ENCODE results near the gene TBC1D17. TPM values are rescaled to one million over a fixed set of nuclear protein-coding genes. Genes with fewer than 3 reads are reported as not detected.
A peak's percentile ranks its signal among the peaks of the same experiment; 100 is the strongest.

TBC1D17 gene
- total RNA-seq, 1 donor from 2014 or later = 36.8 TPM

GRCh38 chr19:49937750-49938381 is 60.4 kb downstream of the TBC1D17 start:
- no peak overlapping the region for H3K4me3 Mint-ChIP-seq (ENCODE audit: unreplicated experiment)
- H3K36me3 Mint-ChIP-seq (ENCODE audit: low read depth, unreplicated experiment) = peaks cover 8% of the 10 kb centered on the region
- no peak overlapping the region for H3K27ac Mint-ChIP-seq (ENCODE audit: unreplicated experiment)
- TF ChIP-seq CTCF (IDR thresholded peaks at IDR 0.05; ENCODE audit: unreplicated experiment) = peak; percentile 97
- DNase-seq (ENCODE audit: low spot score) = peak; percentile 93
- H3K27me3 Mint-ChIP-seq (ENCODE audit: unreplicated experiment) = peaks cover 8% of the 10 kb centered on the region
- no peaks in the 10 kb centered on the region for H3K4me1 Mint-ChIP-seq (ENCODE audit: unreplicated experiment)
- H3K9me3 Mint-ChIP-seq (ENCODE audit: unreplicated experiment) = no peaks in the 10 kb centered on the region

Small RNA genes within 50 kb of the gene (microRNA-seq; reads per million reads assigned to microRNA genes)
- gene MIR4749 (ENCODE audit: unreplicated experiment) = 8.1 reads per million, percentile 56 among the genes with 10 or more reads in this experiment
- gene MIR4750 (ENCODE audit: unreplicated experiment) = 3.7 reads per million, percentile 43 among the genes with 10 or more reads in this experiment
- 3.2 reads per million, percentile 39 among the genes with 10 or more reads in this experiment for gene MIR6800 (ENCODE audit: unreplicated experiment)

Other genes starting within 250 kb of the TBC1D17 start
- gene RRAS, start 237.6 kb upstream of the TBC1D17 start, total RNA-seq (ENCODE audit: unreplicated experiment) = 23.9 TPM
- gene SCAF1, start 235.5 kb upstream of the TBC1D17 start, total RNA-seq (ENCODE audit: unreplicated experiment) = 90.3 TPM
- 76.1 TPM for gene IRF3, start 211.8 kb upstream of the TBC1D17 start, total RNA-seq (ENCODE audit: unreplicated experiment)
- 50.1 TPM for gene BCL2L12, start 211.8 kb upstream of the TBC1D17 start, total RNA-seq (ENCODE audit: unreplicated experiment)
- gene PRMT1, start 200.4 kb upstream of the TBC1D17 start, total RNA-seq (ENCODE audit: unreplicated experiment) = 175 TPM
- gene ADM5, start 188.1 kb upstream of the TBC1D17 start, total RNA-seq (ENCODE audit: unreplicated experiment) = 5.3 TPM
- 94.1 TPM for gene CPT1C, start 186.6 kb upstream of the TBC1D17 start, total RNA-seq (ENCODE audit: unreplicated experiment)
- not detected for gene TSKS, start 114.4 kb upstream of the TBC1D17 start, total RNA-seq (ENCODE audit: unreplicated experiment)
- 191 TPM for gene AP2A1, start 110.7 kb upstream of the TBC1D17 start, total RNA-seq (ENCODE audit: unreplicated experiment)
- gene FUZ, start 64.4 kb upstream of the TBC1D17 start, total RNA-seq (ENCODE audit: unreplicated experiment) = 15.6 TPM
- gene MED25, start 59.4 kb upstream of the TBC1D17 start, total RNA-seq (ENCODE audit: unreplicated experiment) = 117 TPM
- 231 TPM for gene PTOV1, start 26.5 kb upstream of the TBC1D17 start, total RNA-seq (ENCODE audit: unreplicated experiment)
- gene PNKP, start 10.1 kb upstream of the TBC1D17 start, total RNA-seq (ENCODE audit: unreplicated experiment) = 96.0 TPM
- 48.2 TPM for gene AKT1S1, start 347 bp upstream of the TBC1D17 start, total RNA-seq (ENCODE audit: unreplicated experiment)
- 0.90 TPM for gene IL4I1, start 19.2 kb downstream of the TBC1D17 start, total RNA-seq (ENCODE audit: unreplicated experiment)
- gene ATF5, start 51.5 kb downstream of the TBC1D17 start, total RNA-seq (ENCODE audit: unreplicated experiment) = 15.8 TPM
- gene NUP62, start 51.8 kb downstream of the TBC1D17 start, total RNA-seq (ENCODE audit: unreplicated experiment) = 60.9 TPM
- gene SIGLEC11, start 83.5 kb downstream of the TBC1D17 start, total RNA-seq (ENCODE audit: unreplicated experiment) = not detected
- gene VRK3, start 147.7 kb downstream of the TBC1D17 start, total RNA-seq (ENCODE audit: unreplicated experiment) = 51.2 TPM
- gene ZNF473, start 148.3 kb downstream of the TBC1D17 start, total RNA-seq (ENCODE audit: unreplicated experiment) = 10.9 TPM

All from endothelial cell (in vitro differentiated cells).